ENCODE results near the gene WWOX. TPM values are rescaled to one million over a fixed set of nuclear protein-coding genes. Genes with fewer than 3 reads are reported as not detected.

Gene WWOX
- total RNA-seq, 1 donor from 2014 or later, result 106 TPM

GRCh38 chr16:78967948-78968347 lies 868.5 kb downstream of the WWOX start:
- DNase-seq (ENCODE audit: low spot score in 2 of 2), result no peak
- Histone ChIP-seq H3K9me3 (no peaks in the 10 kb centered on the region), H3K27ac (no peak overlapping the region), H3K36me3 (no peaks in the 10 kb centered on the region), H3K4me1 (no peaks in the 10 kb centered on the region), H3K27me3 (no peaks in the 10 kb centered on the region), H3K4me3 (no peak overlapping the region)
- TF ChIP-seq CTCF (IDR thresholded peaks at IDR 0.05), result no peak
- intact Hi-C loops (cut with DNase I), result no loop called here

GRCh38 chr16:78969721-78970120 lies 870.3 kb downstream of the WWOX start:
- intact Hi-C loops (cut with DNase I), result no loop called here
- H3K4me1 ChIP-seq, result no peaks in the 10 kb centered on the region
- H3K27me3 ChIP-seq, result no peaks in the 10 kb centered on the region
- no peaks in the 10 kb centered on the region for H3K9me3 ChIP-seq
- no peak for TF ChIP-seq CTCF (IDR thresholded peaks at IDR 0.05)
- no peak overlapping the region for H3K4me3 ChIP-seq
- H3K36me3 ChIP-seq, result no peaks in the 10 kb centered on the region
- no peak overlapping the region for H3K27ac ChIP-seq
- no peak for DNase-seq (ENCODE audit: low spot score in 2 of 2)

- no peaks in the 10 kb centered on the region for H3K9me3 ChIP-seq
- H3K27me3 ChIP-seq, result no peaks in the 10 kb centered on the region
- no peak overlapping the region for H3K27ac ChIP-seq
- no peaks in the 10 kb centered on the region for H3K36me3 ChIP-seq
- no peak for DNase-seq (ENCODE audit: low spot score in 2 of 2)
- H3K4me1 ChIP-seq, result no peaks in the 10 kb centered on the region
- H3K4me3 ChIP-seq, result no peak overlapping the region
- TF ChIP-seq CTCF (IDR thresholded peaks at IDR 0.05), result no peak
- intact Hi-C loops (cut with DNase I), result no loop called here
These were observed 871.2 kb downstream of the WWOX start for GRCh38 chr16:78970650-78971049.

- TF ChIP-seq CTCF (IDR thresholded peaks at IDR 0.05), result no peak
- Histone ChIP-seq H3K27me3 (no peaks in the 10 kb centered on the region), H3K36me3 (no peaks in the 10 kb centered on the region), H3K27ac (no peak overlapping the region), H3K9me3 (no peaks in the 10 kb centered on the region), H3K4me1 (no peaks in the 10 kb centered on the region), H3K4me3 (no peak overlapping the region)
- intact Hi-C loops (cut with DNase I), result no loop called here
- no peak for DNase-seq (ENCODE audit: low spot score in 2 of 2)
These were observed 872.6 kb downstream of the WWOX start for GRCh38 chr16:78972006-78972405.

- no peaks in the 10 kb centered on the region for H3K36me3 ChIP-seq
- H3K4me3 ChIP-seq, result no peak overlapping the region
- H3K27me3 ChIP-seq, result no peaks in the 10 kb centered on the region
- H3K27ac ChIP-seq, result no peak overlapping the region
- no peaks in the 10 kb centered on the region for H3K9me3 ChIP-seq
- H3K4me1 ChIP-seq, result no peaks in the 10 kb centered on the region
- TF ChIP-seq CTCF (IDR thresholded peaks at IDR 0.05), result no peak
- intact Hi-C loops (cut with DNase I), result no loop called here
- no peak for DNase-seq (ENCODE audit: low spot score in 2 of 2)
These were observed 873.5 kb downstream of the WWOX start for GRCh38 chr16:78972986-78973385.

GRCh38 chr16:78976212-78976611 lies 876.8 kb downstream of the WWOX start:
- no peaks in the 10 kb centered on the region for H3K9me3 ChIP-seq
- intact Hi-C loops (cut with DNase I), result no loop called here
- H3K4me3 ChIP-seq, result no peak overlapping the region
- DNase-seq (ENCODE audit: low spot score in 2 of 2), result no peak
- no peaks in the 10 kb centered on the region for H3K27me3 ChIP-seq
- no peaks in the 10 kb centered on the region for H3K36me3 ChIP-seq
- no peak overlapping the region for H3K27ac ChIP-seq
- H3K4me1 ChIP-seq, result no peaks in the 10 kb centered on the region
- no peak for TF ChIP-seq CTCF (IDR thresholded peaks at IDR 0.05)
